Measurements from ENCODE around the gene ARVCF. TPM values are rescaled to one million over a fixed set of nuclear protein-coding genes. Genes with fewer than 3 reads are reported as not detected.

ARVCF gene
- total RNA-seq, 1 donor from 2014 or later = 4.1 TPM

DNA sequence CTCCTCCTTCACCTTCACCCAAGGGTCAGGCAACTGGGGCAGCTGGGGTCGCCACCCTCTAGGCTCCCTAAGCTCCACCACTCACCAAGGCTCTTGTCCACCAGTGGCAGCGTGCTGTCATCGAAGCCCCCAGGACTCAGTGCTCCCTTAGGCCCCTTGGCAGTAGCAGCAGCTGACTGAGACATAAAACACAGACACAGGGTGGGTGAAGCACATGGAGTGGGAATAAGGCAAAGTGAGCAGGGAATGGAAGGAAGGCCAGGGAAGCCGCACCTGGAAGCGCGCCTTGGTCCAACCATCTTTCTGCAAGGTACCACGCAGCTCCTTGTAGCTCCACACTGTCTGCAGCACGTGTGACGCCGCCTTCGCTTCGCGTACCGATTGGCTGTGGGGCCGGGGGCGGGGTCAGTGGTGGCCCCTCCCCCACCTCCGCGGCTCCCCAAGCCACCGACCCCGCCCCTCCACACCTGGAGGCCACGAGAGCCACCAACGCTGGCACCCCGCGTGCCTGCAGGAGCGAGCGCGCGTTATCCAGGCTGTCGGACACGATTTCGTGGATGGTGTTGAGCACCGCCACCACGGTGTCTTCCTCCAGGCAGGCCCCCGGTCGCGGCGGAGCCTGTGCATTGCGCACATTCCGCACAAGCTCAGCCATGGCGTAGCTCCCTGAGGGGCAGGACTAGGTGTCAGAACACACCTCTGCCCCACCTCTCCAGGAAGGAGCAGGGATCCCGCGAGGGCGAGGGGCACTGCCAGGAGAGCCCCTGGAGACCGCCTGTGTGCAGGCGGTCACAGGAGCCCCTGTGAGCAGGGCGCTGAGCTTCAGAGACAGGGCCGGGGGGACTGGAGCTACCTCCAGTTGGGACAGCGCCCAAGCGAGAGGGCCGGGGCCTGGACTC lies 43.7 kb downstream of the ARVCF start:
- H3K27me3 Mint-ChIP-seq = no peaks in the 10 kb centered on the region
- no peak for DNase-seq
- intact Hi-C loops (cut with micrococcal nuclease) = loop anchor here (5.0 kb wide), 1 partner anchor 109 kb away; the partner anchor contains the start of gene DGCR8
- H3K9me3 Mint-ChIP-seq = no peaks in the 10 kb centered on the region
- peaks cover 3% of the 10 kb centered on the region for H3K4me1 Mint-ChIP-seq
- no peak overlapping the region for H3K4me3 Mint-ChIP-seq
- no peak overlapping the region for H3K27ac Mint-ChIP-seq
- H3K36me3 Mint-ChIP-seq (ENCODE audit: low read depth) = no peaks in the 10 kb centered on the region

DNA sequence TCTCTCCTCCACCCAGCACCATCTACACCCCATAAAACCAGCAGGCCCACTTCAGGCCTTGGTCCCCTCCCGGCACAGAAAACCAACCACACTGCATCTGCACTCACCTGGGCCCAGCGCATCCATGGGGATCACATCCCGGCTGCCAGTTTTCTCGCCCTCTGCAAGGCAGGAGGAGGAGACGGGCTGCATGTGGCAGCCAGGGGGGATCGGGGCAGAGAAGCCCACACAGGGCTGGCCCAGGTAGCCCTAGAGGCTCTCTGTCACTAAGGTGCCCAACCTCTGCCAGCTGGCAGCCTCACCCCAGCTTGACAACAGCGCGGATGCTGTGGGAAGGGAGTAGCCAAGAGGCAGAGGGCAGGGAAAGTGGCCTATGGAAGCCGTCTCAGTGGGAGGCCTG lies 44.4 kb downstream of the ARVCF start:
- Mint-ChIP-seq H3K27me3 (no peaks in the 10 kb centered on the region), H3K36me3 (ENCODE audit: low read depth) (peaks cover under 1% of the 10 kb centered on the region), H3K27ac (no peak overlapping the region), H3K4me1 (peaks cover 3% of the 10 kb centered on the region), H3K9me3 (no peaks in the 10 kb centered on the region), H3K4me3 (no peak overlapping the region)
- intact Hi-C loops (cut with micrococcal nuclease) = loop anchor here (5.0 kb wide), 1 partner anchor 110 kb away; the partner anchor contains the start of gene DGCR8
- DNase-seq = no peak

DNA sequence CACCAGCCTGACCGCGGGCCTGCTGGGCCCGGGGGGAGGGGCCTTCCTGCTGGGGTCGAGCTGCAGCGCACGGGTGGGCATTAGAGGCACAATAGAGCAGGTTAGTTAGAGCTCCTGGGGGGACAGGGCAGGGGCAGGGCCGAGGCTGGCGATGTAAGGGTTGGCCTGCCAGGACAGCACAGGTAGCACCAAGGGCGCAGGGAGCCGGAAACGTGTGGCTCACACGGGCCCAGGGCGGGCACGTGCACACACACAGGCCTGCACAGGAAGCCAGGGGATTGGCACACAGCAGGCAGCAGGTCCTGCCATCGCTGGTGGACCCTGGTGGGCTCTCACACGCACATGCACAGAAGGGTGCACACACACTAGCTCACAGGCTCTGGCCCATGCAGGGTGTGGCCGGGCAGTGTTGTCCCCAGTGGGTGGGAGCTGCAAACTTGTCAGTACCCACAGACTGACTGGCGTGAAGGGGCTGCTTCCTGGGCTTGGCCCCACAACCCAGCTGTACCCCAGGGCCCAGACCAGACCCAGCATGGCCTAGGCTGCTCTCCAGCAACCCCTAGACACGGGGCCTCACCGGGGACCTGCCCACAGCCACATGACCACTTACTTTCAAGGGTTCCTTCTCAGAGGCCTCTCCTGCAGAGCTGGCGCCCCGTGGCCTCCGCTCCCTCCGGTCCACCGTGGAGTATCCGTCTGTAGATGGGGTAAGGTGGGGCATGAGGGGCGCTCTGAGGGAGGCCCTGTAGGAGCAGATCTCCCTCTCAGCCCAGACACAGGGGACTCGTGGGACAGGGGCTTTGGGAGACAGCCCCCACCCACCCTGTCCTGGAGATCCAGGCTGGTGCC lies 45.1 kb downstream of the ARVCF start:
- Mint-ChIP-seq H3K27ac (no peak overlapping the region), H3K9me3 (no peaks in the 10 kb centered on the region), H3K36me3 (ENCODE audit: low read depth) (peaks cover 8% of the 10 kb centered on the region), H3K4me1 (peaks cover 3% of the 10 kb centered on the region), H3K27me3 (no peaks in the 10 kb centered on the region), H3K4me3 (no peak overlapping the region)
- no peak for DNase-seq
- intact Hi-C loops (cut with micrococcal nuclease) = loop anchor here (5.0 kb wide), 1 partner anchor 111 kb away; the partner anchor contains the start of gene DGCR8

DNA sequence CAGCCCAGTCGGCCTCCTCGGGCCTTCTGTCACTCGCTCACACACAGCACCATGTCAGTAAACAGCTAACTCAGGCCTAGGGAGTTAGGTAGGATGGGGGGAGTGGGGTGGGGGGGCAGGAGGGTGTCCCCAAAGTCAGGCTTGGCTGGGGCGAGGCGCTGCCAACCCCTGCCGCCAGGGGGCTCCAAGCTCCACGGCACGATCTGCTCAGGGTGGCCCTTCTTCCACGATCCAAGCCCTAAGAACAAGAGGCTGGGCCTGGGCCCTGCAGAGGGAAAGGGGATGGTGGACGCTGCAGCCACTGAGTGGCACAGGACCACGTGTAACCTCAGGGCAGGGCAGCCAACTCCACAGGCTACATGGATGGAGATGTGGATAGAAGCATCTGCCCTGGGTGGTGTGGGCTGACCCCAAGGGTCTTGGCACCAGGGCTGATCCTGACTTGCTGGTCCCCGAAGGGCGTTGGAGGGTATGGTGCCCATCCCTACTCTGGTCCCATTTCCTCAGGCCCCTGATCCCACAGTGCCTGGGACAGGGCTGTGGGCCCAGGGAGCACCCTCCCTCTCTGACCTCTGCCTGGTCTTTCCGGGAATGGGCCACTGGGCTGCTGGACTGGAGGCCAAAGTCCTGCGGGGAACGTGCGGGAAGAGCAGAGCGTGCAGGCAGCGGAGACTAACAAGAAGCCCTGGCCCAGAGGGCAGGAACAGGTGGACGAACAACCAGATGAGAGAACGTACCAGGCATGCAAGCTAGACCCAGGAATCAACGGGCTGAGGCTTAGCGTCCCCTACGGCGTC lies 45.9 kb downstream of the ARVCF start:
- Mint-ChIP-seq H3K36me3 (ENCODE audit: low read depth) (peaks cover 8% of the 10 kb centered on the region), H3K9me3 (no peaks in the 10 kb centered on the region), H3K27me3 (no peaks in the 10 kb centered on the region), H3K4me3 (no peak overlapping the region), H3K4me1 (peaks cover 3% of the 10 kb centered on the region), H3K27ac (no peak overlapping the region)
- DNase-seq = peak; percentile 94
- intact Hi-C loops (cut with micrococcal nuclease) = loop anchor here (1.0 to 5.0 kb wide), 4 partner anchors 46 to 159 kb away; partner anchors contain the start of genes ARVCF and DGCR8

- no peaks in the 10 kb centered on the region for H3K9me3 Mint-ChIP-seq
- H3K4me3 Mint-ChIP-seq = no peak overlapping the region
- peaks cover 9% of the 10 kb centered on the region for H3K36me3 Mint-ChIP-seq (ENCODE audit: low read depth)
- DNase-seq = no peak
- intact Hi-C loops (cut with micrococcal nuclease) = loop anchor here (1.0 to 5.0 kb wide), 4 partner anchors 46 to 159 kb away; partner anchors contain the start of genes ARVCF and DGCR8
- H3K4me1 Mint-ChIP-seq = peaks cover 3% of the 10 kb centered on the region
- H3K27ac Mint-ChIP-seq = no peak overlapping the region
- H3K27me3 Mint-ChIP-seq = no peaks in the 10 kb centered on the region
Measured at GRCh38 chr22:19970031-19970478, 46.6 kb downstream of the ARVCF start.

DNA sequence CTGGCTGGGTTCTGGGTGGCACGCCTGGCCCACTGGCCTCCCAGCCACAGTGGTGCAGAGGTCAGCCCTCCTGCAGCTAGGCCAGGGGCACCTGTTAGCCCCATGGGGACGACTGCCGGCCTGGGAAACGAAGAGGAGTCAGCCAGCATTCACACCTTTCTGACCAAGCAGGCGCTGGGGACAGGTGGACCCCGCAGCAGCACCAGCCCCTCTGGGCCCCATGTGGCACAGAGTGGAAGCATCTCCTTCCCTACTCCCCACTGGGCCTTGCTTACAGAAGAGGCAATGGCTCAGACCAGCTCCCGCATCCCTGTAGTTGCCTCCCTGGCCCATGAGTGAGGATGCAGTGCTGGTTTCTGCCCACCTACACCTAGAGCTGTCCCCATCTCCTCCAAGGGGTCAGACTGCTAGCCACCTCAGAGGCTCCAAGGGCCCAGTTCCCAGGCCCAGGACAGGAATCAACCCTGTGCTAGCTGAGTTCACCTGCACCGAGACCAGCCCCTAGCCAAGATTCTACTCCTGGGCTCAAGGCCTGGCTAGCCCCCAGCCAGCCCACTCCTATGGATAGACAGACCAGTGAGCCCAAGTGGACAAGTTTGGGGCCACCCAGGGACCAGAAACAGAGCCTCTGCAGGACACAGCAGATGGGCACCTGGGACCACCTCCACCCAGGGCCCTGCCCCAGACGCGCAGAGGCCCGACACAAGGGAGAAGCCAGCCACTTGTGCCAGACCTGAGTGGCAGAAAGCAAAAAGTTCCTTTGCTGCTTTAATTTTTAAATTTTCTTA lies 47.3 kb downstream of the ARVCF start:
- intact Hi-C loops (cut with micrococcal nuclease) = loop anchor here (10.0 kb wide), 1 partner anchor 325 kb away; no protein-coding TSS in a partner anchor
- Mint-ChIP-seq H3K36me3 (ENCODE audit: low read depth) (peaks cover 9% of the 10 kb centered on the region), H3K4me3 (no peak overlapping the region), H3K27ac (no peak overlapping the region), H3K9me3 (no peaks in the 10 kb centered on the region), H3K4me1 (no peaks in the 10 kb centered on the region), H3K27me3 (no peaks in the 10 kb centered on the region)
- DNase-seq = no peak

DNA sequence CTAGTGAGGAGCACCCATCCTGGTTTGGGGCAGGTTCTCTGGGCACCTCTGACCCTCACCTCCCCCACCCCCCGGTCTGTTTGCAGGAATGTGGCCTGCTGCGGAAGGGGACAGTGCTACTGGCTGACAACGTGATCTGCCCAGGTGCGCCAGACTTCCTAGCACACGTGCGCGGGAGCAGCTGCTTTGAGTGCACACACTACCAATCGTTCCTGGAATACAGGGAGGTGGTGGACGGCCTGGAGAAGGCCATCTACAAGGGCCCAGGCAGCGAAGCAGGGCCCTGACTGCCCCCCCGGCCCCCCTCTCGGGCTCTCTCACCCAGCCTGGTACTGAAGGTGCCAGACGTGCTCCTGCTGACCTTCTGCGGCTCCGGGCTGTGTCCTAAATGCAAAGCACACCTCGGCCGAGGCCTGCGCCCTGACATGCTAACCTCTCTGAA lies 48.2 kb downstream of the ARVCF start:
- H3K27me3 Mint-ChIP-seq = no peaks in the 10 kb centered on the region
- intact Hi-C loops (cut with micrococcal nuclease) = loop anchor here (10.0 kb wide), 1 partner anchor 326 kb away; no protein-coding TSS in a partner anchor
- no peak overlapping the region for H3K4me3 Mint-ChIP-seq
- H3K9me3 Mint-ChIP-seq = no peaks in the 10 kb centered on the region
- DNase-seq = no peak
- no peak overlapping the region for H3K27ac Mint-ChIP-seq
- no peaks in the 10 kb centered on the region for H3K4me1 Mint-ChIP-seq
- H3K36me3 Mint-ChIP-seq (ENCODE audit: low read depth) = peaks cover 11% of the 10 kb centered on the region

- intact Hi-C loops (cut with micrococcal nuclease) = loop anchor here (10.0 kb wide), 1 partner anchor 327 kb away; no protein-coding TSS in a partner anchor
- Mint-ChIP-seq H3K36me3 (ENCODE audit: low read depth) (peaks cover 11% of the 10 kb centered on the region), H3K27ac (no peak overlapping the region), H3K4me1 (no peaks in the 10 kb centered on the region), H3K9me3 (no peaks in the 10 kb centered on the region), H3K27me3 (no peaks in the 10 kb centered on the region), H3K4me3 (no peak overlapping the region)
- no peak for DNase-seq
Measured at GRCh38 chr22:19967850-19968449, 48.7 kb downstream of the ARVCF start.

- intact Hi-C loops (cut with micrococcal nuclease) = loop anchor here (10.0 kb wide), 1 partner anchor 328 kb away; no protein-coding TSS in a partner anchor
- no peak for DNase-seq
- H3K27me3 Mint-ChIP-seq = no peaks in the 10 kb centered on the region
- H3K9me3 Mint-ChIP-seq = no peaks in the 10 kb centered on the region
- no peak overlapping the region for H3K4me3 Mint-ChIP-seq
- H3K4me1 Mint-ChIP-seq = no peaks in the 10 kb centered on the region
- peaks cover 11% of the 10 kb centered on the region for H3K36me3 Mint-ChIP-seq (ENCODE audit: low read depth)
- H3K27ac Mint-ChIP-seq = no peak overlapping the region
Measured at GRCh38 chr22:19966908-19967750, 49.5 kb downstream of the ARVCF start.

- H3K27ac Mint-ChIP-seq = no peak overlapping the region
- H3K4me3 Mint-ChIP-seq = no peak overlapping the region
- H3K36me3 Mint-ChIP-seq (ENCODE audit: low read depth) = peaks cover 11% of the 10 kb centered on the region
- no peaks in the 10 kb centered on the region for H3K4me1 Mint-ChIP-seq
- H3K9me3 Mint-ChIP-seq = no peaks in the 10 kb centered on the region
- no peaks in the 10 kb centered on the region for H3K27me3 Mint-ChIP-seq
- no peak for DNase-seq
- intact Hi-C loops (cut with micrococcal nuclease) = loop anchor here (10.0 kb wide), 1 partner anchor 329 kb away; no protein-coding TSS in a partner anchor
Measured at GRCh38 chr22:19965771-19966709, 50.6 kb downstream of the ARVCF start.

Data from activated CD4-positive, alpha-beta T cell treated with anti-CD3 and anti-CD28 coated beads, Interleukin-2, amount 10 ng/mL, durations not matched to agents 24 days and 14 days (primary cell).